Ascending aorta (tissue), 2 donors: ENCODE results near the gene CD151. TPM values are rescaled to one million over a fixed set of nuclear protein-coding genes. Genes with fewer than 3 reads are reported as not detected.

Experiments used
- DNase-seq, 2 donors: peaks; one replicate each; pipeline ENCODE4 v3.0.0-alpha.2; 2019; ENCODE audit warnings: low spot score in 2 of 2
- H3K27ac ChIP-seq, 2 donors: fragments of 200-600 bp; sonication (generic); one replicate each; pipeline ENCODE4 v1.5.1; 2016 to 2017; ENCODE audit warnings: mild to moderate bottlenecking in 1 of 2
- H3K27me3 ChIP-seq: fragments of 200-600 bp; sonication (generic); one replicate; pipeline ENCODE4 v1.5.1; 2017
- H3K36me3 ChIP-seq, 2 donors: fragments of 200-600 bp; sonication (generic); one replicate each; pipeline ENCODE4 v1.5.1; 2016
- H3K4me1 ChIP-seq, 2 donors: fragments of 200-600 bp; sonication (generic); one replicate each; pipeline ENCODE4 v1.5.1; 2016 to 2017; ENCODE audit warnings: mild to moderate bottlenecking in 1 of 2
- H3K4me3 ChIP-seq, 2 donors: fragments of 200-600 bp; sonication (generic); one replicate each; pipeline ENCODE4 v1.5.1; 2016 to 2017; ENCODE audit warnings: mild to moderate bottlenecking in 1 of 2
- H3K9me3 ChIP-seq, 2 donors: fragments of 200-600 bp; sonication (generic); one replicate each; pipeline ENCODE4 v1.5.1; 2016
- CTCF ChIP-seq, 3 experiments: fragments of 200-600 bp in 2 of 3; fragments of 450-650 bp in 1 of 3; sonication (generic) in 2 of 3; IDR thresholded peaks; one replicate each; pipeline ENCODE4 v1.5.1; 2016 to 2019; ENCODE audit warnings: antibody characterized with exemption in 3 of 3, mild to moderate bottlenecking in 1 of 3, moderate library complexity in 1 of 3
- intact Hi-C: fragments of 100-400 bp; cut with DNase I; formaldehyde crosslinking; loops from one replicate; pipeline ENCODE4 v1.15.1; 2023
- total RNA-seq: library from RNA; depleted of rRNA; stranded (reverse); fragments of >200 nt; gene quantifications from one replicate; pipeline ENCODE4 v1.1.0, GENCODE V29; 2016

Gene CD151
- total RNA-seq, 1 donor from 2014 or later, result 898 TPM

- Histone ChIP-seq H3K27me3 (no peaks in the 10 kb centered on the region), H3K4me1 (peaks cover 12 to 20% of the 10 kb centered on the region in 2 donors), H3K36me3 (peaks cover 5 to 13% of the 10 kb centered on the region in 2 donors), H3K4me3 (peak overlapping the region; percentile 78 to 85), H3K27ac (peak overlapping the region; percentile 78 to 79), H3K9me3 (no peaks in the 10 kb centered on the region)
- TF ChIP-seq CTCF (IDR thresholded peaks at IDR 0.05), result no peak
- intact Hi-C loops, result loop anchor here (2.0 to 5.0 kb wide), 2 partner anchors 19 to 49 kb away; partner anchors contain the start of genes GATD1 and TALDO1
- DNase-seq, result peak; percentile 50 to 89
These were observed 36.9 kb upstream of the CD151 start for GRCh38 chr11:795634-796564.

GRCh38 chr11:796565-797295, 36.0 kb upstream of the CD151 start:
- TF ChIP-seq CTCF (IDR thresholded peaks at IDR 0.05), result no peak
- intact Hi-C loops, result loop anchor here (2.0 to 5.0 kb wide), 2 partner anchors 20 to 49 kb away; partner anchors contain the start of genes GATD1 and TALDO1
- no peak for DNase-seq
- no peaks in the 10 kb centered on the region for H3K9me3 ChIP-seq
- H3K4me3 ChIP-seq, result peak overlapping the region; percentile 78 to 85
- no peaks in the 10 kb centered on the region for H3K27me3 ChIP-seq
- H3K27ac ChIP-seq, result peak overlapping the region; percentile 78 to 79
- H3K36me3 ChIP-seq, result peaks cover 13 to 19% of the 10 kb centered on the region in 2 donors
- peaks cover 12 to 20% of the 10 kb centered on the region in 2 donors for H3K4me1 ChIP-seq

GRCh38 chr11:797296-798092, 35.3 kb upstream of the CD151 start:
- H3K4me1 ChIP-seq, result peaks cover 12 to 20% of the 10 kb centered on the region in 2 donors
- H3K9me3 ChIP-seq, result no peaks in the 10 kb centered on the region
- H3K4me3 ChIP-seq, result peak overlapping the region; percentile 78 to 85
- TF ChIP-seq CTCF (IDR thresholded peaks at IDR 0.05), result no peak
- peak in 1 of 2 donors; percentile 86 for DNase-seq
- H3K27ac ChIP-seq, result peak overlapping the region; percentile 78 to 79
- intact Hi-C loops, result loop anchor here (2.0 to 5.0 kb wide), 2 partner anchors 21 to 50 kb away; partner anchors contain the start of genes GATD1 and TALDO1
- no peaks in the 10 kb centered on the region for H3K27me3 ChIP-seq
- peaks cover 13 to 24% of the 10 kb centered on the region in 2 donors for H3K36me3 ChIP-seq

GRCh38 chr11:798093-798713, 34.5 kb upstream of the CD151 start, which contains the start of gene SLC25A22:
Gene SLC25A22, minus strand, starts transcription at chr11:798281. Its CDS starts 3,275 bp downstream, at chr11:795006.
- no peaks in the 10 kb centered on the region for H3K27me3 ChIP-seq
- H3K4me1 ChIP-seq, result peaks cover 12 to 20% of the 10 kb centered on the region in 2 donors
- intact Hi-C loops, result loop anchor here (5.0 kb wide), 1 partner anchor 51 kb away; the partner anchor contains the start of gene TALDO1
- peak; percentile 78 to 93 (median 86) for TF ChIP-seq CTCF (IDR thresholded peaks at IDR 0.05)
- H3K9me3 ChIP-seq, result no peaks in the 10 kb centered on the region
- peak within 1 kb of the TSS; percentile 78 to 85 for H3K4me3 ChIP-seq
- peaks cover 13 to 23% of the 10 kb centered on the region in 2 donors for H3K36me3 ChIP-seq
- H3K27ac ChIP-seq, result peak within 1 kb of the TSS; percentile 78 to 79
- DNase-seq, result peak in 1 of 2 donors; percentile 83
